GM12878 (cell line): ENCODE measurements around the gene SLC7A10. TPM values are rescaled to one million over a fixed set of nuclear protein-coding genes. Genes with fewer than 3 reads are reported as not detected.

Experiments
- ATF7 ChIP-seq: fragments of 450-650 bp; IDR thresholded peaks from 2 replicates; pipeline ENCODE4 v1.6.1; 2016; ENCODE audit warnings: low read depth, mild to moderate bottlenecking
- CUX1 ChIP-seq: IDR thresholded peaks from 2 replicates; pipeline ENCODE4 v1.6.1; 2012; ENCODE audit warnings: improper control_type of control experiment, low read depth, low read length; ENCODE audit not compliant: insufficient replicate concordance
- ESRRA ChIP-seq: IDR thresholded peaks from 2 replicates; pipeline ENCODE4 v1.6.1; 2012; ENCODE audit warnings: mild to moderate bottlenecking, low read length, improper control_type of control experiment
- HCFC1 ChIP-seq: fragments of 150-350 bp; IDR thresholded peaks from 2 replicates; pipeline ENCODE4 v1.6.1; 2014; ENCODE audit warnings: low read length
- HDGF ChIP-seq: fragments of 450-650 bp; IDR thresholded peaks from 2 replicates; pipeline ENCODE4 v1.6.1; 2016; ENCODE audit warnings: antibody characterized with exemption
- RELB ChIP-seq: fragments of 450-650 bp; IDR thresholded peaks from 2 replicates; pipeline ENCODE4 v1.6.1; 2017; ENCODE audit warnings: low read depth, mild to moderate bottlenecking, moderate library complexity
- SPI1 ChIP-seq: IDR thresholded peaks from 2 replicates; pipeline ENCODE4 v1.6.1; 2011; ENCODE audit warnings: low read depth, mild to moderate bottlenecking, low read length, moderate library complexity, borderline replicate concordance; ENCODE audit not compliant: insufficient read depth
- TCF7 ChIP-seq: IDR thresholded peaks from 2 replicates; pipeline ENCODE4 v1.6.1; 2014; ENCODE audit warnings: antibody characterized with exemption, borderline replicate concordance
- ZNF274 ChIP-seq: IDR thresholded peaks from one replicate; pipeline ENCODE4 v1.8.0; 2011; ENCODE audit not compliant: insufficient read length, insufficient read depth
- polyA plus RNA-seq, 11 experiments: library from polyadenylated mRNA; depleted of rRNA in 4 of 11; unstranded in 6 of 11; stranded (reverse) in 5 of 11; fragments of >200 nt; fragmentation: Nextera tagmentation in 4 of 11; fragmentation: Illumina TruSeq in 1 of 11; extraction: Ambion mirVana in 4 of 11; extraction: Trizol in 1 of 11; gene quantifications; 1 replicate in 1 of 11; 2 replicates in 10 of 11; pipeline versions ENCODE4 v1.2.1 to v1.2.3, GENCODE V29; 2011 to 2016; ENCODE audit warnings: inconsistent platforms in 2 of 11, missing spikeins in 2 of 11, low read depth in 1 of 11
- total RNA-seq, 4 experiments: library from RNA; depleted of rRNA in 3 of 4; stranded (reverse); fragments of >200 nt in 3 of 4; fragmentation: Illumina TruSeq in 1 of 4; extraction: Trizol in 1 of 4; gene quantifications; 2 replicates each; pipeline versions ENCODE4 v1.2.1 to v1.2.3, GENCODE V29; 2013 to 2021
- TF ChIP-seq, protein P1 (sequence below): fragments of 450-650 bp; IDR thresholded peaks from 2 replicates; pipeline ENCODE4 v1.6.1; 2016; ENCODE audit warnings: mild to moderate bottlenecking, moderate library complexity, borderline replicate concordance
- TF ChIP-seq, protein P2 (sequence below): fragments of 450-650 bp; IDR thresholded peaks from 2 replicates; pipeline ENCODE4 v1.6.1; 2018; ENCODE audit warnings: mild to moderate bottlenecking, low read depth, moderate library complexity; ENCODE audit not compliant: partially characterized antibody
- TF ChIP-seq, protein P3 (sequence below): fragments of 450-650 bp; IDR thresholded peaks from 2 replicates; pipeline ENCODE4 v1.6.1; 2017; ENCODE audit warnings: mild to moderate bottlenecking

Gene SLC7A10
- total and polyA plus RNA-seq, 10 of the 15 experiments (the other 5 are each of a cell fraction or from before 2014, with no cell fraction given) = not detected

- TF ChIP-seq, protein P1, sequence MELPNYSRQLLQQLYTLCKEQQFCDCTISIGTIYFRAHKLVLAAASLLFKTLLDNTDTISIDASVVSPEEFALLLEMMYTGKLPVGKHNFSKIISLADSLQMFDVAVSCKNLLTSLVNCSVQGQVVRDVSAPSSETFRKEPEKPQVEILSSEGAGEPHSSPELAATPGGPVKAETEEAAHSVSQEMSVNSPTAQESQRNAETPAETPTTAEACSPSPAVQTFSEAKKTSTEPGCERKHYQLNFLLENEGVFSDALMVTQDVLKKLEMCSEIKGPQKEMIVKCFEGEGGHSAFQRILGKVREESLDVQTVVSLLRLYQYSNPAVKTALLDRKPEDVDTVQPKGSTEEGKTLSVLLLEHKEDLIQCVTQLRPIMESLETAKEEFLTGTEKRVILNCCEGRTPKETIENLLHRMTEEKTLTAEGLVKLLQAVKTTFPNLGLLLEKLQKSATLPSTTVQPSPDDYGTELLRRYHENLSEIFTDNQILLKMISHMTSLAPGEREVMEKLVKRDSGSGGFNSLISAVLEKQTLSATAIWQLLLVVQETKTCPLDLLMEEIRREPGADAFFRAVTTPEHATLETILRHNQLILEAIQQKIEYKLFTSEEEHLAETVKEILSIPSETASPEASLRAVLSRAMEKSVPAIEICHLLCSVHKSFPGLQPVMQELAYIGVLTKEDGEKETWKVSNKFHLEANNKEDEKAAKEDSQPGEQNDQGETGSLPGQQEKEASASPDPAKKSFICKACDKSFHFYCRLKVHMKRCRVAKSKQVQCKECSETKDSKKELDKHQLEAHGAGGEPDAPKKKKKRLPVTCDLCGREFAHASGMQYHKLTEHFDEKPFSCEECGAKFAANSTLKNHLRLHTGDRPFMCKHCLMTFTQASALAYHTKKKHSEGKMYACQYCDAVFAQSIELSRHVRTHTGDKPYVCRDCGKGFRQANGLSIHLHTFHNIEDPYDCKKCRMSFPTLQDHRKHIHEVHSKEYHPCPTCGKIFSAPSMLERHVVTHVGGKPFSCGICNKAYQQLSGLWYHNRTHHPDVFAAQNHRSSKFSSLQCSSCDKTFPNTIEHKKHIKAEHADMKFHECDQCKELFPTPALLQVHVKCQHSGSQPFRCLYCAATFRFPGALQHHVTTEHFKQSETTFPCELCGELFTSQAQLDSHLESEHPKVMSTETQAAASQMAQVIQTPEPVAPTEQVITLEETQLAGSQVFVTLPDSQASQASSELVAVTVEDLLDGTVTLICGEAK = peak; percentile 90
- TF ChIP-seq ESRRA (peak; percentile 82; the same call in 1 of the 2 replicates), HCFC1 (no peak), SPI1 (0 out of 2 replicates have a peak, but pooled peaks have one; percentile 4), TCF7 (0 out of 2 replicates have a peak, but pooled peaks have one; percentile 12), ZNF274 (no peak), HDGF (no peak), RELB (peak; percentile 82; the same call in 1 of the 2 replicates), ATF7 (peak; percentile 54; the same call in 1 of the 2 replicates), CUX1 (no peak)
- TF ChIP-seq, protein P2, sequence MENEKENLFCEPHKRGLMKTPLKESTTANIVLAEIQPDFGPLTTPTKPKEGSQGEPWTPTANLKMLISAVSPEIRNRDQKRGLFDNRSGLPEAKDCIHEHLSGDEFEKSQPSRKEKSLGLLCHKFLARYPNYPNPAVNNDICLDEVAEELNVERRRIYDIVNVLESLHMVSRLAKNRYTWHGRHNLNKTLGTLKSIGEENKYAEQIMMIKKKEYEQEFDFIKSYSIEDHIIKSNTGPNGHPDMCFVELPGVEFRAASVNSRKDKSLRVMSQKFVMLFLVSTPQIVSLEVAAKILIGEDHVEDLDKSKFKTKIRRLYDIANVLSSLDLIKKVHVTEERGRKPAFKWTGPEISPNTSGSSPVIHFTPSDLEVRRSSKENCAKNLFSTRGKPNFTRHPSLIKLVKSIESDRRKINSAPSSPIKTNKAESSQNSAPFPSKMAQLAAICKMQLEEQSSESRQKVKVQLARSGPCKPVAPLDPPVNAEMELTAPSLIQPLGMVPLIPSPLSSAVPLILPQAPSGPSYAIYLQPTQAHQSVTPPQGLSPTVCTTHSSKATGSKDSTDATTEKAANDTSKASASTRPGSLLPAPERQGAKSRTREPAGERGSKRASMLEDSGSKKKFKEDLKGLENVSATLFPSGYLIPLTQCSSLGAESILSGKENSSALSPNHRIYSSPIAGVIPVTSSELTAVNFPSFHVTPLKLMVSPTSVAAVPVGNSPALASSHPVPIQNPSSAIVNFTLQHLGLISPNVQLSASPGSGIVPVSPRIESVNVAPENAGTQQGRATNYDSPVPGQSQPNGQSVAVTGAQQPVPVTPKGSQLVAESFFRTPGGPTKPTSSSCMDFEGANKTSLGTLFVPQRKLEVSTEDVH = no peak
- TF ChIP-seq, protein P3, sequence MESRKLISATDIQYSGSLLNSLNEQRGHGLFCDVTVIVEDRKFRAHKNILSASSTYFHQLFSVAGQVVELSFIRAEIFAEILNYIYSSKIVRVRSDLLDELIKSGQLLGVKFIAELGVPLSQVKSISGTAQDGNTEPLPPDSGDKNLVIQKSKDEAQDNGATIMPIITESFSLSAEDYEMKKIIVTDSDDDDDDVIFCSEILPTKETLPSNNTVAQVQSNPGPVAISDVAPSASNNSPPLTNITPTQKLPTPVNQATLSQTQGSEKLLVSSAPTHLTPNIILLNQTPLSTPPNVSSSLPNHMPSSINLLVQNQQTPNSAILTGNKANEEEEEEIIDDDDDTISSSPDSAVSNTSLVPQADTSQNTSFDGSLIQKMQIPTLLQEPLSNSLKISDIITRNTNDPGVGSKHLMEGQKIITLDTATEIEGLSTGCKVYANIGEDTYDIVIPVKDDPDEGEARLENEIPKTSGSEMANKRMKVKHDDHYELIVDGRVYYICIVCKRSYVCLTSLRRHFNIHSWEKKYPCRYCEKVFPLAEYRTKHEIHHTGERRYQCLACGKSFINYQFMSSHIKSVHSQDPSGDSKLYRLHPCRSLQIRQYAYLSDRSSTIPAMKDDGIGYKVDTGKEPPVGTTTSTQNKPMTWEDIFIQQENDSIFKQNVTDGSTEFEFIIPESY = no peak
These were observed 48.8 kb downstream of the SLC7A10 start (continued) for GRCh38 chr19:33176670-33177416.
